Bronchial epithelial cell (primary cell): Measurements from ENCODE around the gene FAM98B. TPM values are rescaled to one million over a fixed set of nuclear protein-coding genes. Genes with fewer than 3 reads are reported as not detected.

Experiments
- DNase-seq: peaks from one replicate; pipeline ENCODE4 v3.0.0-alpha.2; 2010; ENCODE audit warnings: low read depth
- FAIRE-seq: peaks from 2 replicates; lab custom pipeline; 2011; peaks lifted over from hg19 to GRCh38; lab: Jason Lieb, UNC
- H3K27me3 ChIP-seq: 2 replicates; pipeline ENCODE4 v1.5.1; 2011; ENCODE audit warnings: low read length; ENCODE audit not compliant: control insufficient read depth, insufficient read depth
- H3K36me3 ChIP-seq: 2 replicates; pipeline ENCODE4 v1.5.1; 2011; ENCODE audit warnings: low read length; ENCODE audit not compliant: control insufficient read depth, insufficient read depth
- H3K4me3 ChIP-seq: 2 replicates; pipeline ENCODE4 v1.5.1; 2011; ENCODE audit warnings: mild to moderate bottlenecking, low read depth, low read length, control low read depth
- CTCF ChIP-seq: IDR thresholded peaks from 2 replicates; pipeline ENCODE4 v1.5.1; 2011; ENCODE audit warnings: mild to moderate bottlenecking, moderate library complexity, low read length, control low read depth, inconsistent platforms; ENCODE audit not compliant: insufficient read depth, severe bottlenecking
- total RNA-seq: library from RNA; depleted of rRNA; stranded (reverse); fragments of >200 nt; gene quantifications from 2 replicates; pipeline ENCODE4 v1.2.1, GENCODE V29; 2014

The FAM98B gene
- total RNA-seq, 1 donor from 2014 or later = 6.8 TPM

GRCh38 chr15:38463893-38464292 lies 10.0 kb downstream of the FAM98B start:
- no peaks in the 10 kb centered on the region for H3K27me3 ChIP-seq
- no peak for DNase-seq
- no peak overlapping the region for H3K4me3 ChIP-seq
- FAIRE-seq = no peak
- peaks cover 1% of the 10 kb centered on the region for H3K36me3 ChIP-seq
- no peak for TF ChIP-seq CTCF

- no peak for FAIRE-seq
These were observed 10.7 kb downstream of the FAM98B start for GRCh38 chr15:38464675-38465074.

GRCh38 chr15:38470816-38471215 lies 16.9 kb downstream of the FAM98B start:
- Histone ChIP-seq H3K36me3 (peaks cover 5% of the 10 kb centered on the region), H3K27me3 (no peaks in the 10 kb centered on the region), H3K4me3 (no peak overlapping the region)
- TF ChIP-seq CTCF = no peak
- FAIRE-seq = no peak
- no peak for DNase-seq

More at GRCh38 chr15:38464675-38465074, 10.7 kb downstream of the FAM98B start:
- no peaks in the 10 kb centered on the region for H3K36me3 ChIP-seq
- no peak for TF ChIP-seq CTCF
- no peaks in the 10 kb centered on the region for H3K27me3 ChIP-seq
- no peak overlapping the region for H3K4me3 ChIP-seq
- DNase-seq = no peak

GRCh38 chr15:38471974-38472373 lies 18.0 kb downstream of the FAM98B start:
- H3K27me3 ChIP-seq = no peaks in the 10 kb centered on the region
- no peak for TF ChIP-seq CTCF
- FAIRE-seq (no peak), DNase-seq (no peak)
- H3K36me3 ChIP-seq = peaks cover 7% of the 10 kb centered on the region
- no peak overlapping the region for H3K4me3 ChIP-seq

- Histone ChIP-seq H3K4me3 (no peak overlapping the region), H3K36me3 (peaks cover 7% of the 10 kb centered on the region), H3K27me3 (no peaks in the 10 kb centered on the region)
- DNase-seq = peak; percentile 67
- peak; percentile 76 for TF ChIP-seq CTCF
- FAIRE-seq = peak; percentile 47
These were observed 20.3 kb downstream of the FAM98B start for GRCh38 chr15:38474155-38474757.

- no peak for FAIRE-seq
These were observed 21.4 kb downstream of the FAM98B start for GRCh38 chr15:38475361-38475760.

More at GRCh38 chr15:38475361-38475760, 21.4 kb downstream of the FAM98B start:
- Histone ChIP-seq H3K27me3 (no peaks in the 10 kb centered on the region), H3K4me3 (no peak overlapping the region), H3K36me3 (peaks cover 7% of the 10 kb centered on the region)
- TF ChIP-seq CTCF = no peak
- DNase-seq = no peak
